Measurements from ENCODE around the gene FOXD4L6.
"Not testable (repeated sequence)": the region's sequence is repeated elsewhere in the genome, so short reads cannot be mapped to it uniquely, and the experiment has no call there.

DNA sequence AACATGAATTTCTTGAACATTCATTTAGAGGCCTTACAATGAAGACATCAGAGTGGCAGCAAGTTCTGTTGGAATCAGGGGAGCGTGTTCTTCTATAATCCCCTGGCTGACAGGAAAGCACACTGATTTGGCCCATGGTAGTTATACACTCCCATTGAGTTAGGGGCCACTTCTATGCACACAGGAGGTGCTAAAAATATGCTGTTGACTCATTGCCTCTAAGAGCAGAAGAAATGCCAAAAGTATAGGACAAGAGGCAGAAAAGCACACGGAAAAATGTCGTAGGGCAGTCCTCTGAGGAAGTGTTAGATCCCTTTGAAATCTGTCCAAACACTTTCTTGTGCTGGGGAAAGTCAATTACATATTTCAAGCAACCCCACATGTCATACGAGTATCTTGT lies 49.0 kb downstream of the FOXD4L6 start:
- not testable (repeated sequence) for TF ChIP-seq POLR2AphosphoS2 (conservative IDR thresholded peaks at IDR 0.05; ENCODE audit: low read length); REST (IDR thresholded peaks at IDR 0.05); KDM1A (IDR thresholded peaks at IDR 0.05; ENCODE audit: low read depth); HDAC2 (IDR thresholded peaks at IDR 0.05); NR3C1 (IDR thresholded peaks at IDR 0.05); SMC3 (IDR thresholded peaks at IDR 0.05); POLR2A (IDR thresholded peaks at IDR 0.05; ENCODE audit: low read length); MYC (IDR thresholded peaks at IDR 0.05; ENCODE audit: borderline replicate concordance, low read length); EP300 (IDR thresholded peaks at IDR 0.05); ESRRA (IDR thresholded peaks at IDR 0.05; ENCODE audit: borderline replicate concordance, low read length); EHMT2 (IDR thresholded peaks at IDR 0.05; ENCODE audit: low read depth)
- TF ChIP-seq, protein P1, sequence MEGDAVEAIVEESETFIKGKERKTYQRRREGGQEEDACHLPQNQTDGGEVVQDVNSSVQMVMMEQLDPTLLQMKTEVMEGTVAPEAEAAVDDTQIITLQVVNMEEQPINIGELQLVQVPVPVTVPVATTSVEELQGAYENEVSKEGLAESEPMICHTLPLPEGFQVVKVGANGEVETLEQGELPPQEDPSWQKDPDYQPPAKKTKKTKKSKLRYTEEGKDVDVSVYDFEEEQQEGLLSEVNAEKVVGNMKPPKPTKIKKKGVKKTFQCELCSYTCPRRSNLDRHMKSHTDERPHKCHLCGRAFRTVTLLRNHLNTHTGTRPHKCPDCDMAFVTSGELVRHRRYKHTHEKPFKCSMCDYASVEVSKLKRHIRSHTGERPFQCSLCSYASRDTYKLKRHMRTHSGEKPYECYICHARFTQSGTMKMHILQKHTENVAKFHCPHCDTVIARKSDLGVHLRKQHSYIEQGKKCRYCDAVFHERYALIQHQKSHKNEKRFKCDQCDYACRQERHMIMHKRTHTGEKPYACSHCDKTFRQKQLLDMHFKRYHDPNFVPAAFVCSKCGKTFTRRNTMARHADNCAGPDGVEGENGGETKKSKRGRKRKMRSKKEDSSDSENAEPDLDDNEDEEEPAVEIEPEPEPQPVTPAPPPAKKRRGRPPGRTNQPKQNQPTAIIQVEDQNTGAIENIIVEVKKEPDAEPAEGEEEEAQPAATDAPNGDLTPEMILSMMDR (IDR thresholded peaks at IDR 0.05) = not testable (repeated sequence)
- TF ChIP-seq, protein P2, sequence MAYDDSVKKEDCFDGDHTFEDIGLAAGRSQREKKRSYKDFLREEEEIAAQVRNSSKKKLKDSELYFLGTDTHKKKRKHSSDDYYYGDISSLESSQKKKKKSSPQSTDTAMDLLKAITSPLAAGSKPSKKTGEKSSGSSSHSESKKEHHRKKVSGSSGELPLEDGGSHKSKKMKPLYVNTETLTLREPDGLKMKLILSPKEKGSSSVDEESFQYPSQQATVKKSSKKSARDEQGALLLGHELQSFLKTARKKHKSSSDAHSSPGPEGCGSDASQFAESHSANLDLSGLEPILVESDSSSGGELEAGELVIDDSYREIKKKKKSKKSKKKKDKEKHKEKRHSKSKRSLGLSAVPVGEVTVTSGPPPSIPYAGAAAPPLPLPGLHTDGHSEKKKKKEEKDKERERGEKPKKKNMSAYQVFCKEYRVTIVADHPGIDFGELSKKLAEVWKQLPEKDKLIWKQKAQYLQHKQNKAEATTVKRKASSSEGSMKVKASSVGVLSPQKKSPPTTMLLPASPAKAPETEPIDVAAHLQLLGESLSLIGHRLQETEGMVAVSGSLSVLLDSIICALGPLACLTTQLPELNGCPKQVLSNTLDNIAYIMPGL (CRISPR knock-in tag; IDR thresholded peaks at IDR 0.05; ENCODE audit: borderline replicate concordance) = not testable (repeated sequence)
- TF ChIP-seq, protein P3, sequence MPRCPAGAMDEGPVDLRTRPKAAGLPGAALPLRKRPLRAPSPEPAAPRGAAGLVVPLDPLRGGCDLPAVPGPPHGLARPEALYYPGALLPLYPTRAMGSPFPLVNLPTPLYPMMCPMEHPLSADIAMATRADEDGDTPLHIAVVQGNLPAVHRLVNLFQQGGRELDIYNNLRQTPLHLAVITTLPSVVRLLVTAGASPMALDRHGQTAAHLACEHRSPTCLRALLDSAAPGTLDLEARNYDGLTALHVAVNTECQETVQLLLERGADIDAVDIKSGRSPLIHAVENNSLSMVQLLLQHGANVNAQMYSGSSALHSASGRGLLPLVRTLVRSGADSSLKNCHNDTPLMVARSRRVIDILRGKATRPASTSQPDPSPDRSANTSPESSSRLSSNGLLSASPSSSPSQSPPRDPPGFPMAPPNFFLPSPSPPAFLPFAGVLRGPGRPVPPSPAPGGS (IDR thresholded peaks at IDR 0.05) = not testable (repeated sequence)

Measured in A549 (cell line).